ENCODE measurements around the gene RPS3.

Gene RPS3

GRCh38 chr11:75447415-75447814 lies 48.1 kb downstream of the RPS3 start:
- Histone ChIP-seq H3K27ac (ENCODE audit: low read depth, low read length) (no peak overlapping the region), H3K9me3 (ENCODE audit: control insufficient read depth, insufficient read depth, low read length) (no peaks in the 10 kb centered on the region), H3K27me3 (ENCODE audit: control insufficient read depth, low read length) (peaks cover 3% of the 10 kb centered on the region; the same call in 1 of the 2 replicates), H3K4me3 (ENCODE audit: low read length) (no peak overlapping the region), H3F3A (ENCODE audit: control insufficient read depth, insufficient read depth) (no peaks in the 10 kb centered on the region), H3K4me2 (ENCODE audit: low read length) (no peak overlapping the region), H3K9me2 (replicated peaks; ENCODE audit: control insufficient read depth, low read length) (no peaks in the 10 kb centered on the region), H3K79me2 (ENCODE audit: control insufficient read depth, low read length) (no peaks in the 10 kb centered on the region), H3K4me1 (ENCODE audit: control insufficient read depth, low read length) (no peaks in the 10 kb centered on the region), H3K36me3 (ENCODE audit: control insufficient read depth, low read length) (no peaks in the 10 kb centered on the region), H4K20me1 (ENCODE audit: control insufficient read depth, insufficient read depth, low read depth, low read length) (no peaks in the 10 kb centered on the region)
- TF ChIP-seq EZH2phosphoT487 (IDR thresholded peaks at IDR 0.05; ENCODE audit: borderline replicate concordance, low read length) (no peak), CTCF (IDR thresholded peaks at IDR 0.05; ENCODE audit: low read depth, low read length, poor library complexity, severe bottlenecking) (no peak)

GRCh38 chr11:75449271-75449670 lies 50.0 kb downstream of the RPS3 start:
- Histone ChIP-seq H3K9me2 (replicated peaks; ENCODE audit: control insufficient read depth, low read length) (no peaks in the 10 kb centered on the region), H3K79me2 (ENCODE audit: control insufficient read depth, low read length) (no peaks in the 10 kb centered on the region), H3K27me3 (ENCODE audit: control insufficient read depth, low read length) (peaks cover 3% of the 10 kb centered on the region; the same call in 1 of the 2 replicates), H3K27ac (ENCODE audit: low read depth, low read length) (no peak overlapping the region), H3K4me2 (ENCODE audit: low read length) (no peak overlapping the region), H3K9me3 (ENCODE audit: control insufficient read depth, insufficient read depth, low read length) (no peaks in the 10 kb centered on the region), H3K36me3 (ENCODE audit: control insufficient read depth, low read length) (no peaks in the 10 kb centered on the region), H3K4me3 (ENCODE audit: low read length) (no peak overlapping the region), H4K20me1 (ENCODE audit: control insufficient read depth, insufficient read depth, low read depth, low read length) (no peaks in the 10 kb centered on the region), H3F3A (ENCODE audit: control insufficient read depth, insufficient read depth) (no peaks in the 10 kb centered on the region), H3K4me1 (ENCODE audit: control insufficient read depth, low read length) (no peaks in the 10 kb centered on the region)
- TF ChIP-seq CTCF (IDR thresholded peaks at IDR 0.05; ENCODE audit: low read depth, low read length, poor library complexity, severe bottlenecking): no peak
- TF ChIP-seq EZH2phosphoT487 (IDR thresholded peaks at IDR 0.05; ENCODE audit: borderline replicate concordance, low read length): no peak

- Histone ChIP-seq H3K27me3 (ENCODE audit: control insufficient read depth, low read length) (peaks cover 3% of the 10 kb centered on the region; the same call in 1 of the 2 replicates), H3F3A (ENCODE audit: control insufficient read depth, insufficient read depth) (no peaks in the 10 kb centered on the region), H3K9me3 (ENCODE audit: control insufficient read depth, insufficient read depth, low read length) (no peaks in the 10 kb centered on the region), H3K4me2 (ENCODE audit: low read length) (no peak overlapping the region), H4K20me1 (ENCODE audit: control insufficient read depth, insufficient read depth, low read depth, low read length) (no peaks in the 10 kb centered on the region), H3K27ac (ENCODE audit: low read depth, low read length) (no peak overlapping the region), H3K79me2 (ENCODE audit: control insufficient read depth, low read length) (no peaks in the 10 kb centered on the region), H3K9me2 (replicated peaks; ENCODE audit: control insufficient read depth, low read length) (no peaks in the 10 kb centered on the region), H3K4me1 (ENCODE audit: control insufficient read depth, low read length) (no peaks in the 10 kb centered on the region), H3K36me3 (ENCODE audit: control insufficient read depth, low read length) (no peaks in the 10 kb centered on the region), H3K4me3 (ENCODE audit: low read length) (no peak overlapping the region)
- TF ChIP-seq CTCF (IDR thresholded peaks at IDR 0.05; ENCODE audit: low read depth, low read length, poor library complexity, severe bottlenecking): no peak
- TF ChIP-seq EZH2phosphoT487 (IDR thresholded peaks at IDR 0.05; ENCODE audit: borderline replicate concordance, low read length): no peak
These were observed 50.5 kb downstream of the RPS3 start for GRCh38 chr11:75449776-75450175.
